Measurements from ENCODE around the gene VWA3B.
"Not testable (repeated sequence)": the region's sequence is repeated elsewhere in the genome, so short reads cannot be mapped to it uniquely, and the experiment has no call there.

VWA3B gene

DNA sequence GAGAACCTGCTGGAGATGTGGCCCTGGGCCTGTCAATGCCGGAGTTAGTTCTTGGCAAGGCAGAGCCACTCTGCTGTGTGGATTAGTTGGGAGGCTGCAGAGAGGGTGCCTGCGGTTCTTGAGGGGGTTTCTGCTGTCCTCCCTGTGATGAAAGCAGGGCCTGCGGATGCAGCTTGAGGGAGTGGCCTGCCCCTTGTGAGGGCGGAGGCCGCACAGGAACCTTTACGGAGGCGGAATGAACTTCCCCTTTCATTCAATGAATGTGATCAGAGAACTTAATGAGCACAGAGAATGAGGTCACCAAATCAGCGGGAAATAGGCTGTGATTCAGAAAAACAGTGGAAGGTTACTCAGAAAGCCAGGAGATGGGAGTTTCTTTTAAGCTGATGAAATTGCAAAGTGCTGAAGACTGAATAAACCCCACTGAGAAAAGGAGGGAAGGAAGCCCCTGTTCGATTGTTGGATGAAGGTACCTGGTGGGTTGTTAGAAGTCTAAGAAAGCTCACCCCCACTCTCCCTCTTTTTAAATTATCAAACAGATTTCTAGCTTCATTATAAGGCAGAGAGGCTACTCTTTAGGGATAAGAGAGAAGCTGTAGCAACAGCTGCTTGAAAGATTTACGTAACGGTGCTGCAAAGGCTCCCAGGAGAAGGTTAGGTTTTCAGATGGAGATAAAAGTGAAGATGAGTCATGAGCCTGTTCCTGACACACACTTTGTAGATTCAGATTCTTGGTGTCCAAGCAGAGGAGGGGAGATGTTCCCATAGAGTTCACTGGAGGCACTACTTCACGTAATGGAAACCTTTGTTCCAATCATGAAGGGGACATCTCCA lies 47.4 kb downstream of the VWA3B start:
- no peak for DNase-seq (ENCODE audit: low spot score)

- DNase-seq (ENCODE audit: low spot score): no peak
Observed at GRCh38 chr2:98137196-98137595, 50.2 kb downstream of the VWA3B start.

DNA sequence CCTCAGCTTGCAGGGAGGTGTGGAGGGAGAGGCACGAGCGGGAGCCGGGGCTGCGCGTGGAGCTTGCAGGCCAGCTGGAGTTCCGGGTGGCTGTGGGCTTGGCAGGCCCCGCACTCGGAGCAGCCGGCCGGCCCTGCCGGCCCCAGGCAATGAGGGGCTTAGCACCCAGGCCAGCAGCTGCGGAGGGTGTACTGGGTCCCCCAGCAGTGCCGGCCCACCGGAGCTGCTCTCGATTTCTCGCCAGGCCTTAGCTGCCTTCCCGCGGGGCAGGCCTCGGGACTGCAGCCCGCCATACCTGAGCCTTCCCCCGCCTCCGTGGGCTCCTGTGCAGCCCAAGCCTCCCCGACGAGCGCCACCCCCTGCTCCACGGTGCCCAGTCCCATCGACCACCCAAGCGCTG lies 52.0 kb downstream of the VWA3B start:
- not testable (repeated sequence) for DNase-seq (ENCODE audit: low spot score)

GRCh38 chr2:98140210-98140609 lies 53.2 kb downstream of the VWA3B start:
- no peak for DNase-seq (ENCODE audit: low spot score)

DNA sequence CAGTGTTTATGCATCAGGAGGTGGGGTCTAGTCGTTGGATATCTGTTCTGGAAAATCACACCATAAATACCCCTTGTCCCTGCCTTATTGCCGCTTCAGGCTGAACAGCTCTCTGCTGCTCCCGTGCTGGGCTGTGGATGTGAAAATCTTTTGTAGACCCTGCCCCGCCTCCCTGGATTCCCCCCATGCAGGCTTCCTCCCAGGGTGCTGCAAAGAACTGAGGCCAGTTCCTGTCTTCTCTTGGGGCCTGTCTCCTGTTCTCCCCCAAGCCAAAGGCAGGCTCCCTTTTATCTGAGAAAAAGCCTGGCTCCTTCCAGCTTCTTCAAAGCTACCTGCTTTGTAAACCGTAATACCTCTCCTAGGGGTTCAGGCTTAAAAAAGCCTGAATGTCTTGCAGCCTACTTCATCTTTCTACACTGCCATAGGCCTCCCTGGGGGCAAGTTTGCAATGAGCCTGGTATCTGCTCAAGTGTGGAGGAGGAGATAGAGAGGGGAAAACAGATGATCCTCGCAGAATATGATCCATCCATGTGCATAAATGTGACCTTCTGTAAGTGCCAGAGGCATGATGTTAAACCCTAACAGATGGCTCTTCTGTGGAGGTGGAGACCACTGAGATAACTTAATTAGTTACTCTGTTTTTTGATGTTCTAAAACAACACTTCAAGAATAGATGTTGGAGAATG lies 55.3 kb downstream of the VWA3B start:
- no peak for DNase-seq (ENCODE audit: low spot score)

DNA sequence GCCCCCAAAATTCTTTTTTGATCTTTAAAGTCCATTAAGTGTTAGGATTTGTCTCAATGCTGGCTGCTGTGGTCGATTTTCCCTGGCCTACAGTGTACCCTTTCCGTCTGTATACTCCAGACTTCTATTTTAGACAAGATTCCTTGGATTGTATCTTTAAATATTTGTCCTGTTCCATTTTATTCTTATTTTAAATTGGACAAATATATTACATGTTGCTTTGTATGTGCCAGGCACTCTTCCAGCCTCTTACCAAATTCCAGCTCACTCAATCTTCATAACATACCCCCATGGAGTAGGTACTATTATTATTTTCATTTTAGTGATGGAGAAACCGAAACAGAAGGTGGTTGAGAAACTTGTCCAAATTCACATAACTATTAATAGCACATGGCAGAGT lies 58.1 kb downstream of the VWA3B start:
- DNase-seq (ENCODE audit: low spot score): no peak

DNA sequence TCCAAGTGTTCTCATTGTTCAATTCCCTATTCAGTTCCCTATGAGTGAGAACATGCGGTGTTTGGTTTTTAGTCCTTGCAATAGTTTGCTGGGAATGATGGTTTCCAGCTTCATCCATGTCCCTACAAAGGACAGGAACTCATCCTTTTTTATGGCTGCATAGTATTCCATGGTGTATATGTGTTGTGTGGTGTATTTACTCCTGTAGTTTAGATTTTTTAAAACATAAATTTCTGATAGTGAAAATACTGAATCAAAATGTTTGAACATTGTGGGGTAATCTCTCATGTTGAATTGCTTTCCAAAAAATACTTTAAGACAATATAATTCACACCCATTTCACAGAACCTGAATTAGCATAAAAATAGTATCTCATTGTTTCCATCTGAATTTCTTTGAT lies 60.9 kb downstream of the VWA3B start:
- DNase-seq (ENCODE audit: low spot score): not testable (repeated sequence)

DNA sequence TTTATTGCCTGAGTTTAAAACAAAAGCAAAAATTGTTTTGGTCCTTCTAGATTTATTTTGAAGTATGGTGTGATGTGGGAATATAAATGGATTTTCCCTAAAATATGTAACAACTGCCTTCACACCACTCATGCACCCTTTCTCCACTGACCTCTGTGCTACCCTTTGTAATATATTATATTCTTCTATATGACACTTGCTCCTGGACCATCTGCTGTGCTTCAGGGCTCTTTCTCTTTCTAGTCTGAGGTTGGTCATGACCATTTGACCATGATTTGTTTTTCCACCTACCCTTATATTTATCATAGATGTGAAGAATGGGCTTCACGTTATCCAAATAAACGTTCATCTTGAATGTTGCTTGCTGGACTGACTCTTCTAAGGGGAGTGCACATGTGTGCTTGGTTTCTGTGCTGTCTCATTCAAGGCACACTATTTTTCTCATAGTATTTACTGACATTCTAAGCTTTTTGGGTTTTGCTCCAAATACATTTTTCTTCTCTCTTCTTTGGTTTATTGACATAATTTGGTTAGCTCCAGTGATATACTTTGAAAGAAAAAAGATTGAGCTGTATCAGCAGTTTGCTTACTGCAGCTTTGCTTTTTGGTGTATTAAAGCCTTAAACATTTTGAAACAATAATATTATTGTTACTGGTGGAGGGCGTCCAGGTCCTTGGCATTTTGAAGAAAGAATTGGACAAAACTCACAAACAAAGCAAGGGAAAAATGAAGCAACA lies 61.8 kb downstream of the VWA3B start:
- no peak for DNase-seq (ENCODE audit: low spot score)

DNA sequence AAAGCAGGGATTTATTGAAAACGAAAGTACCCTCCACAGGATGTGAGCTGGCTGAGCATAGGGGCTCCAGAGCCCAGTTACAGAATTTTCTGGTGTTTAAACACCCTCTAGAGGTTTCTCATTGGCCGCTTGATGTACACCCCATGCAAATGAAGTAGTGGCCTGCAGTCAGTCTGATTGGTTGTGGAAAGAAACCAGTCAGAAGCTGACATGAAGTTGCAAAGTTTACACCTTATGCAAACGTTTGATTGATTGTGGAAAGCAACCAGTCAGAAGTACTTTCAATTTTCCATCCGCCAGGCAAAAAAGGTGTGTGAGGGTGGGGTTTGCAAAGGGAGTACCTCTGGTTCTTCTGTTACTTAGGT lies 62.3 kb downstream of the VWA3B start:
- DNase-seq (ENCODE audit: low spot score): no peak

- DNase-seq (ENCODE audit: low spot score): no peak
Observed at GRCh38 chr2:98153481-98153880, 66.5 kb downstream of the VWA3B start.

GRCh38 chr2:98155291-98155690 lies 68.3 kb downstream of the VWA3B start:
- DNase-seq (ENCODE audit: low spot score): no peak

DNA sequence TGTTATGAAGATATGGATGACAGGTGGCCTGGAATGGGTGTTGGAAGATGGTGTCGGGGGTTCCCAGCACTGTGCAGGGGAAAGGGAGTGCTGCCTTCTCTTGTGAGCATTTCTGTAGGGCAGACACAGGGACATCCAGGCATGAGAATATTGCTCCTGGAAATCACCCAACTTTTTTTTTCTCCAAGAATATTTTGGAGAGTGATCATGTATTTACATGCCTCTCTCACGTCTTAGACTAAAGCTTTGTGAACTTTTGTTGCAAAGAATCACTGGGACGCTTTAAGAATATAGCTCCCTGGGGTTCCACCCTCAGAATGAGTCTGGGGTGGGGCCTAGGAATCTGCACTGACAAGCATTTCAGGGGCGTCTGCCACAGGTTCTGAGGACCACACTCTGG lies 68.7 kb downstream of the VWA3B start:
- DNase-seq (ENCODE audit: low spot score): no peak

GRCh38 chr2:98156304-98156703 lies 69.3 kb downstream of the VWA3B start:
- no peak for DNase-seq (ENCODE audit: low spot score)

DNA sequence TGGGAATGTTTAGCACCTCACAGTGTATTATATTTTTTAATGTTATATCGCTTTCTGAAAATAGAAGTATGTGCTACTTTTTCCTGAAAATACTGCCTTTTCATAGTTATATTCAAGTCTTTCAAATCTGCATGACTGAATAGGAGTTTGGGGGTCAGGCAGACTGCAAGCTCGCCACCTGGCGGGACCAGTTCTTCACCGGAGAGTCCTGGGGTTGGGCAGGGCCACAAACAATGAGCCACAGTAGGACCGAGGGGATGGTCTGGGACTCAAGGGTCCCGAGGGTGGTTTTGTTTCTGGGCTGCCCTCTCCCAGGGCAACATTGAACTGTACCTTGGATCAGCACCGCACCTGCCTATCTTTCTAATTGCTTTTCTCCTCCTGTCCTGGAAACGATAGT lies 70.6 kb downstream of the VWA3B start:
- no peak for DNase-seq (ENCODE audit: low spot score)

- no peak for DNase-seq (ENCODE audit: low spot score)
Observed at GRCh38 chr2:98158305-98158704, 71.3 kb downstream of the VWA3B start.

DNA sequence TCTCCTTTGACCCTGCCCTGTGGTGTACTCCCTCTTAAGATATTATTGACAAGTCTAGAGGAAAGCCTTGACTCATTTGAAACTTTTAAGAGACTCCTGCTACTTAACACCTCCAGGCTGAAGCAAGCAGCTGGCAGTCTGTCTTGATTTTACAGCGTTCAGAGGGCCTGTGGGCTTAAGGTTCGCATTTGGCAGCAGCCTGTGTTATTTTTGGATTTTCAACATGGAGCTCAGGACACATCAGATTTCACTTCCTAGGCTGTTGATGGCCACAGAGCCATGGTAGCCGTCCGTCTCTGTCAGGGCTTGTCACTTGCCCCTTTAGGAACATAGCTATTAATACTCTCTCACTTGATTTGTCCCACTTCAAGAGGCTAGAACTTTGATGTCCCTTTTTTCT lies 73.6 kb downstream of the VWA3B start:
- DNase-seq (ENCODE audit: low spot score): no peak

- no peak for DNase-seq (ENCODE audit: low spot score)
Observed at GRCh38 chr2:98161186-98161585, 74.2 kb downstream of the VWA3B start.

DNA sequence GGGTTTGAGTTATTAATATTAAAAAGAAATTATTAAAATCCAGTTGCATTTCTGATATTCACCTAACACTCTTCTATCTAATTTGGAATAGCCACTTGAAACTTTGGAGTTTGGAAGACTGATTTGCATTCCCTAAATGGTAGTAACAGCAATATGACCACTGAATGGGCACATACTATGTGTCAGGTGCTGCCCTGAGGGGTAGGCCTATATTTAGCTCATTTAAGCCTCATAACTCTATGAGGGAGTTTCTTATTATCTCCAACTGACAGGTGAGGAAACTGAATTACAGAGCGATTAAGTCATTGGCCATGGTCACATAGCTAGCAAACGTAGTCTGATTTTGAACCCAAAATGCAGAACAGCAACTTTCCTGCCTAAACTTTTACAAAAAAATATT lies 77.3 kb downstream of the VWA3B start:
- no peak for DNase-seq (ENCODE audit: low spot score)

GRCh38 chr2:98165516-98166071 lies 78.6 kb downstream of the VWA3B start:
- DNase-seq (ENCODE audit: low spot score): no peak

- DNase-seq (ENCODE audit: low spot score): no peak
Observed at GRCh38 chr2:98167916-98168315, 80.9 kb downstream of the VWA3B start.

DNA sequence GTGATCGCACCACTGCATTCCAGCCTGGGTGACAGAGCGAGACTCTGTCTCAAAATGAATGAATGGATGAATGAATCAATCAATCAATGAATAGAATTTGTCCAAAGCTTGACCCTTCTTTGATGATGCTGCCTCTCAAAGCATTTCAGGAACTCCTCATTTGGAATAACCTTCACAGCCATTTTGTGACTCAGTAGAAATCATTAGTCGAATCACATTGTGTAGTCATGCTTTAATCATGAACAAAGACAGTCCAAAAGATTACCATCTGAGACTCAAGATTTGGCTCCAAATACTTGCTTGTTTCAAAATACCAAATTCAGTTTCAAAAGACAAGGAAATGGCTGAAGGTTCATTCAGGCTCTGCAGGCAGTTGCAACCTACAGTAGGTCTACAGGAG lies 83.1 kb downstream of the VWA3B start:
- DNase-seq (ENCODE audit: low spot score): no peak

GRCh38 chr2:98172150-98172765 lies 85.3 kb downstream of the VWA3B start:
- no peak for DNase-seq (ENCODE audit: low spot score)

Measured in left forelimb (tissue), 1 donor.